Kidney (tissue), 14 donors: ENCODE data around the gene SERPINE1. TPM values are rescaled to one million over a fixed set of nuclear protein-coding genes. Genes with fewer than 3 reads are reported as not detected.
A peak's percentile ranks its signal among the peaks of the same experiment; 100 is the strongest.

ENCODE experiments used
- DNase-seq, 5 donors: peaks; one replicate each; pipeline ENCODE4 v3.0.0-alpha.2; 2013 to 2020
- FAIRE-seq: peaks from 2 replicates; lab custom pipeline; 2012; peaks lifted over from hg19 to GRCh38; lab: Jason Lieb, UNC
- H3K27ac ChIP-seq, 2 donors: one replicate each; pipeline ENCODE4 v1.7.0; 2013; ENCODE audit warnings: low read depth in 2 of 2, low read length in 2 of 2, inconsistent platforms in 1 of 2
- H3K27me3 ChIP-seq: one replicate; pipeline ENCODE4 v1.7.1; 2013; ENCODE audit warnings: low read length, inconsistent platforms; ENCODE audit not compliant: control insufficient read depth, insufficient read depth
- H3K36me3 ChIP-seq, 3 donors: one replicate each; pipeline versions ENCODE4 v1.7.0 to v1.7.1; 2013; ENCODE audit warnings: low read length in 3 of 3, control low read depth in 1 of 3, inconsistent platforms in 1 of 3; ENCODE audit not compliant: insufficient read depth in 3 of 3, control insufficient read depth in 2 of 3
- H3K4me1 ChIP-seq, 3 donors: one replicate each; pipeline versions ENCODE4 v1.7.0 to v1.7.1; 2013; ENCODE audit warnings: low read length in 3 of 3, inconsistent platforms in 1 of 3, low read depth in 1 of 3; ENCODE audit not compliant: control insufficient read depth in 2 of 3, insufficient read depth in 2 of 3
- H3K4me3 ChIP-seq, 3 donors: one replicate each; pipeline versions ENCODE4 v1.7.0 to v1.8.1; 2013; ENCODE audit warnings: low read length in 3 of 3, control low read depth in 1 of 3, inconsistent platforms in 1 of 3
- H3K9ac ChIP-seq, 3 donors: one replicate each; pipeline versions ENCODE4 v1.7.0 to v1.7.1; 2013; ENCODE audit warnings: low read length in 3 of 3, control low read depth in 1 of 3, inconsistent platforms in 1 of 3
- H3K9me3 ChIP-seq, 3 donors: one replicate each; pipeline versions ENCODE4 v1.7.0 to v1.7.1; 2013; ENCODE audit warnings: low read length in 3 of 3, control low read depth in 1 of 3, inconsistent platforms in 1 of 3; ENCODE audit not compliant: control insufficient read depth in 2 of 3, insufficient read depth in 1 of 3
- CTCF ChIP-seq: IDR thresholded peaks from 3 replicates; pipeline ENCODE4 v1.5.1; 2012; ENCODE audit warnings: mild to moderate bottlenecking, moderate library complexity, borderline replicate concordance; ENCODE audit not compliant: insufficient read depth; ENCODE audit errors: extremely low read depth
- intact Hi-C: fragments of 100-400 bp; cut with DNase I; formaldehyde crosslinking; loops from one replicate; pipeline ENCODE4 v1.11.1; 2022
- polyA plus RNA-seq: library from polyadenylated mRNA; stranded (reverse); fragments of 350-450 nt; fragmentation: Illumina TruSeq; extraction: RNeasy Lipid Tissue Mini Kit (QIAGEN cat#74804); gene quantifications from one replicate; pipeline ENCODE4 v1.2.3, GENCODE V29; 2014; ENCODE audit warnings: low read depth, low replicate concordance; ENCODE audit not compliant: insufficient read depth
- total RNA-seq: library from RNA; stranded (reverse); fragmentation: NEBNext Ultra II Directional; extraction: Animal tissue kit (Norgen Biotek cat#: 25700); gene quantifications from one replicate; pipeline ENCODE4 v1.2.1, GENCODE V29; 2021
- donor health status: control.
- donor health status: control.
- donor health status: control.
- donor health status: control.
- donor health status: control.
- donor health status: DM: yes; HTN: yes; CAD: no.
- donor health status: Normal renal cell carcinoma (clear cell type).

Gene SERPINE1
- total and polyA plus RNA-seq, 2 donors from 2014 or later, result 3.5 to 9.9 TPM

- intact Hi-C loops, result no loop called here
- no peak within 1 kb of the TSS for H3K9ac ChIP-seq
- H3K4me1 ChIP-seq, result peaks cover 0 to 24% (median 5%) of the 10 kb centered on the region in 3 donors
- peak within 1 kb of the TSS in 1 of 3 donors; percentile 21 for H3K4me3 ChIP-seq
- TF ChIP-seq CTCF, result no peak
- FAIRE-seq (no peak), DNase-seq (peak; percentile 91 to 98 (median 95))
- H3K27me3 ChIP-seq, result peaks cover 47% of the 10 kb centered on the region
- no peaks in the 10 kb centered on the region for H3K9me3 ChIP-seq
- no peak within 1 kb of the TSS for H3K27ac ChIP-seq
- H3K36me3 ChIP-seq, result no peaks in the 10 kb centered on the region
Measured at GRCh38 chr7:101165075-101165957, 38.4 kb downstream of the SERPINE1 start, which contains the start of gene VGF. TSS of gene VGF (minus strand) at chr7:101165569. CDS start at chr7:101164843, 726 bp downstream.

- H3K4me1 ChIP-seq, result peaks cover 0 to 22% (median 5%) of the 10 kb centered on the region in 3 donors
- no peak for FAIRE-seq
- no peak overlapping the region for H3K9ac ChIP-seq
- H3K9me3 ChIP-seq, result no peaks in the 10 kb centered on the region
- no peak overlapping the region for H3K27ac ChIP-seq
- H3K27me3 ChIP-seq, result peaks cover 54% of the 10 kb centered on the region
- DNase-seq, result peak in 1 of 5 donors; percentile 67
- H3K4me3 ChIP-seq, result peak overlapping the region in 1 of 3 donors; percentile 21
- H3K36me3 ChIP-seq, result no peaks in the 10 kb centered on the region
- intact Hi-C loops, result no loop called here
- TF ChIP-seq CTCF, result no peak
Measured at GRCh38 chr7:101165958-101166647, 39.2 kb downstream of the SERPINE1 start.

GRCh38 chr7:101166648-101166908, 39.7 kb downstream of the SERPINE1 start:
- FAIRE-seq (no peak), DNase-seq (no peak)
- intact Hi-C loops, result no loop called here
- Histone ChIP-seq H3K9ac (no peak overlapping the region), H3K9me3 (no peaks in the 10 kb centered on the region), H3K4me1 (peaks cover 0 to 22% (median 5%) of the 10 kb centered on the region in 3 donors), H3K36me3 (no peaks in the 10 kb centered on the region), H3K4me3 (no peak overlapping the region), H3K27ac (no peak overlapping the region), H3K27me3 (peaks cover 59% of the 10 kb centered on the region)
- no peak for TF ChIP-seq CTCF
